Esophagus squamous epithelium (tissue), 5 donors: ENCODE measurements around the gene TSC22D3. TPM values are rescaled to one million over a fixed set of nuclear protein-coding genes. Genes with fewer than 3 reads are reported as not detected.

Experiments
- DNase-seq: peaks from one replicate; lab custom pipeline; 2025; lab: John Stamatoyannopoulos, UW
- H3K27ac ChIP-seq, 4 donors: fragments of 200-600 bp; sonication (generic); one replicate each; pipeline ENCODE4 v1.5.1; 2016 to 2019; ENCODE audit warnings: mild to moderate bottlenecking in 1 of 4
- H3K27me3 ChIP-seq, 4 donors: fragments of 200-600 bp; sonication (generic); 1 replicate in 3 of 4; 2 replicates in 1 of 4; pipeline versions ENCODE4 v1.5.1 to v1.6.0; 2017 to 2021; ENCODE audit warnings: antibody characterized with exemption in 1 of 4
- H3K36me3 ChIP-seq, 3 donors: fragments of 200-600 bp; sonication (generic); one replicate each; pipeline ENCODE4 v1.5.1; 2016 to 2019
- H3K4me1 ChIP-seq, 3 donors: fragments of 200-600 bp; sonication (generic); one replicate each; pipeline ENCODE4 v1.5.1; 2017 to 2019
- H3K4me3 ChIP-seq, 4 donors: fragments of 200-600 bp; sonication (generic); 1 replicate in 3 of 4; 2 replicates in 1 of 4; pipeline ENCODE4 v1.5.1; 2016 to 2019; ENCODE audit warnings: mild to moderate bottlenecking in 2 of 4, moderate library complexity in 1 of 4
- H3K9me3 ChIP-seq, 3 donors: fragments of 200-600 bp; sonication (generic); one replicate each; pipeline ENCODE4 v1.5.1; 2016 to 2019
- CTCF ChIP-seq, 6 experiments: fragments of 450-650 bp in 4 of 6; fragments of 200-600 bp in 2 of 6; sonication (generic) in 2 of 6; IDR thresholded peaks; one replicate each; pipeline ENCODE4 v1.5.1; 2016 to 2019; ENCODE audit warnings: antibody characterized with exemption in 6 of 6, mild to moderate bottlenecking in 4 of 6, moderate library complexity in 4 of 6
- POLR2A ChIP-seq, 4 donors: fragments of 450-650 bp; IDR thresholded peaks; one replicate each; pipeline ENCODE4 v1.6.1; 2017; ENCODE audit warnings: antibody characterized with exemption in 4 of 4, mild to moderate bottlenecking in 4 of 4, moderate library complexity in 3 of 4
- WGBS, 2 donors: methylation state at CpG; one replicate each; pipeline ENCODE4 v1.1.5; 2018; 5-methylcytosine and 5-hydroxymethylcytosine counted together
- intact Hi-C: fragments of 100-400 bp; cut with DNase I; formaldehyde crosslinking; loops from one replicate; pipeline ENCODE4 v1.15.0; 2022
- total RNA-seq, 4 donors: library from RNA; depleted of rRNA; stranded (reverse); fragments of >200 nt; gene quantifications; one replicate each; pipeline ENCODE4 v1.1.0, GENCODE V29; 2016
- donor health status: DM: yes; HTN: yes; CAD: no.

The TSC22D3 gene
- total RNA-seq, 4 donors from 2014 or later = 50.2 to 558 (median 140) TPM

- intact Hi-C loops = no loop called here
- Histone ChIP-seq H3K4me1 (peaks cover 24 to 96% (median 53%) of the 10 kb centered on the region in 3 donors), H3K27ac (peak overlapping the region; percentile 9 to 94 (median 94)), H3K36me3 (no peaks in the 10 kb centered on the region), H3K9me3 (no peaks in the 10 kb centered on the region), H3K4me3 (no peak overlapping the region), H3K27me3 (no peaks in the 10 kb centered on the region)
- DNase-seq = no peak
- TF ChIP-seq POLR2A (IDR thresholded peaks at IDR 0.05) (no peak), CTCF (IDR thresholded peaks at IDR 0.05) (no peak)
- WGBS, 2 donors = 55% methylated on average over 2 of the region's 8 CpGs; no CpG with 5 or more reads in 1 of the 2 donors
These were observed 36.8 kb downstream of the TSC22D3 start for GRCh38 chrX:107738768-107739167.

- intact Hi-C loops = no loop called here
- TF ChIP-seq CTCF (IDR thresholded peaks at IDR 0.05) = no peak
- no peaks in the 10 kb centered on the region for H3K27me3 ChIP-seq
- H3K9me3 ChIP-seq = no peaks in the 10 kb centered on the region
- WGBS, 2 donors = 89 to 100% methylated on average over 1 to 5 of the region's 5 CpGs
- peak overlapping the region; percentile 9 to 94 (median 94) for H3K27ac ChIP-seq
- H3K36me3 ChIP-seq = no peaks in the 10 kb centered on the region
- peaks cover 24 to 96% (median 49%) of the 10 kb centered on the region in 3 donors for H3K4me1 ChIP-seq
- no peak for DNase-seq
- H3K4me3 ChIP-seq = no peak overlapping the region
These were observed 37.3 kb downstream of the TSC22D3 start for GRCh38 chrX:107738272-107738671.

GRCh38 chrX:107736781-107737531, 38.6 kb downstream of the TSC22D3 start:
- peaks cover 13 to 96% (median 45%) of the 10 kb centered on the region in 3 donors for H3K4me1 ChIP-seq
- no peaks in the 10 kb centered on the region for H3K27me3 ChIP-seq
- peak overlapping the region in 3 of 4 donors; percentile 44 to 94 (median 94) for H3K27ac ChIP-seq
- no peak for DNase-seq
- WGBS, 2 donors = 50 to 82% methylated on average over 4 to 7 of the region's 8 CpGs
- TF ChIP-seq CTCF (IDR thresholded peaks at IDR 0.05) (no peak), POLR2A (IDR thresholded peaks at IDR 0.05) (no peak)
- no peaks in the 10 kb centered on the region for H3K9me3 ChIP-seq
- intact Hi-C loops = no loop called here
- H3K4me3 ChIP-seq = no peak overlapping the region
- no peaks in the 10 kb centered on the region for H3K36me3 ChIP-seq

GRCh38 chrX:107734646-107735045, 40.9 kb downstream of the TSC22D3 start:
- intact Hi-C loops = no loop called here
- H3K4me1 ChIP-seq = peaks cover 0 to 97% (median 41%) of the 10 kb centered on the region in 3 donors
- H3K9me3 ChIP-seq = no peaks in the 10 kb centered on the region
- H3K4me3 ChIP-seq = no peak overlapping the region
- H3K27ac ChIP-seq = peak overlapping the region in 3 of 4 donors; percentile 25 to 67 (median 57)
- TF ChIP-seq CTCF (IDR thresholded peaks at IDR 0.05) (no peak), POLR2A (IDR thresholded peaks at IDR 0.05) (no peak)
- no peaks in the 10 kb centered on the region for H3K36me3 ChIP-seq
- no peaks in the 10 kb centered on the region for H3K27me3 ChIP-seq
- DNase-seq = no peak
- 28 to 48% methylated on average over 2 to 3 of the region's 3 CpGs for WGBS, 2 donors

GRCh38 chrX:107733686-107734085, 41.9 kb downstream of the TSC22D3 start:
- Histone ChIP-seq H3K4me1 (peaks cover 8 to 97% (median 44%) of the 10 kb centered on the region in 3 donors), H3K27me3 (no peaks in the 10 kb centered on the region), H3K27ac (peak overlapping the region in 3 of 4 donors; percentile 25 to 67 (median 57)), H3K4me3 (no peak overlapping the region), H3K36me3 (no peaks in the 10 kb centered on the region), H3K9me3 (no peaks in the 10 kb centered on the region)
- DNase-seq = no peak
- TF ChIP-seq POLR2A (IDR thresholded peaks at IDR 0.05) (no peak), CTCF (IDR thresholded peaks at IDR 0.05) (no peak)
- intact Hi-C loops = no loop called here
- 46% methylated on average over 4 of the region's 4 CpGs; no CpG with 5 or more reads in 1 of the 2 donors for WGBS, 2 donors
